Measurements from ENCODE around the gene RHOJ. TPM values are rescaled to one million over a fixed set of nuclear protein-coding genes. Genes with fewer than 3 reads are reported as not detected.

Gene RHOJ
- total and polyA plus RNA-seq, 10 of the 15 experiments (the other 5 are each of a cell fraction or from before 2014, with no cell fraction given), result not detected

DNA sequence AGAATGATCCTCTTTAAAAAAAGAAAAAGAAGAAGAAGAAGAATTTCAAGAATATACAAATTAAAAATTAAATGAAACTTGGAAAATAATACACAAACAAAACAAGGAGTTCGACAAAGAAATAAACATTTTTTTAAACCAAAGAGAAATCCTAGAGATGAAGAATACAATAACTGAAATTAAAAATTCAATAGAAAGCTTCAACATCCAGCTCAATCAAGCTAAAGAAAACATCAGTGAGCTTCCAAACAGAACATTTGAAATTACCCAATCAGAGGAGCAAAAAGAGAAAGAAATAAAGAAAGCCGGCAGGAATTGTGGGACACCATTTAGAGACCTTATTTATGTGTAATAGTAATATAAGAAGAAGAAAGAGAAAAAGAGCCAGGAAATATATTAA is 37.2 kb upstream of the RHOJ start:
- H2AFZ ChIP-seq (ENCODE audit: control insufficient read depth, low read depth, low read length), result no peak overlapping the region
- no peak overlapping the region for H3K4me3 ChIP-seq
- H3K4me1 ChIP-seq (ENCODE audit: control insufficient read depth, insufficient read depth, low read length), result no peaks in the 10 kb centered on the region
- H3K9ac ChIP-seq (ENCODE audit: control insufficient read depth, insufficient read depth, low read length), result no peak overlapping the region
- TF ChIP-seq SIN3A (IDR thresholded peaks at IDR 0.05; ENCODE audit: low read depth, low read length) (no peak), ZNF274 (IDR thresholded peaks at IDR 0.05; ENCODE audit: insufficient read depth, insufficient read length) (no peak), IRF4 (IDR thresholded peaks at IDR 0.05; ENCODE audit: low read depth, low read length) (no peak), MTA2 (IDR thresholded peaks at IDR 0.05; ENCODE audit: low read depth) (no peak), IRF5 (IDR thresholded peaks at IDR 0.05; ENCODE audit: borderline replicate concordance) (no peak), CEBPZ (IDR thresholded peaks at IDR 0.05; ENCODE audit: low read depth, low read length) (no peak), TBL1XR1 (IDR thresholded peaks at IDR 0.05; ENCODE audit: low read depth, low read length) (no peak), SIX5 (IDR thresholded peaks at IDR 0.05; ENCODE audit: low read depth, low read length, severe bottlenecking) (no peak)
- TF ChIP-seq, protein P1, sequence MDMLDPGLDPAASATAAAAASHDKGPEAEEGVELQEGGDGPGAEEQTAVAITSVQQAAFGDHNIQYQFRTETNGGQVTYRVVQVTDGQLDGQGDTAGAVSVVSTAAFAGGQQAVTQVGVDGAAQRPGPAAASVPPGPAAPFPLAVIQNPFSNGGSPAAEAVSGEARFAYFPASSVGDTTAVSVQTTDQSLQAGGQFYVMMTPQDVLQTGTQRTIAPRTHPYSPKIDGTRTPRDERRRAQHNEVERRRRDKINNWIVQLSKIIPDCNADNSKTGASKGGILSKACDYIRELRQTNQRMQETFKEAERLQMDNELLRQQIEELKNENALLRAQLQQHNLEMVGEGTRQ (IDR thresholded peaks at IDR 0.05; ENCODE audit: borderline replicate concordance, low read depth, low read length), result no peak
- ChIA-PET RAD21 (ENCODE audit: unreplicated experiment) (no interaction called here), POLR2A (no interaction called here), SMC1A (ENCODE audit: uncharacterized antibody, unreplicated experiment) (no interaction called here), CTCF (no interaction called here)
- H3K9me3 ChIP-seq (replicated peaks; ENCODE audit: control insufficient read depth, insufficient read depth, low read length), result no peaks in the 10 kb centered on the region
- H3K79me2 ChIP-seq (ENCODE audit: control insufficient read depth, insufficient read depth, low read length), result no peaks in the 10 kb centered on the region
- no TSS peak for BruUV-seq (replicated peaks)
- no peak for FAIRE-seq
- no peak for ATAC-seq
- H3K27me3 ChIP-seq (replicated peaks in 1 of 2; ENCODE audit: control insufficient read depth in 2 of 2, insufficient read depth in 2 of 2, low read length in 1 of 2), result no peaks in the 10 kb centered on the region
- 72% methylated on average over 2 of the region's 2 CpGs for WGBS (ENCODE audit: insufficient coverage, insufficient replicate concordance, low lambda C conversion rate, missing lambda C conversion rate)
- no peak for DNase-seq (ENCODE audit: low read depth, low spot score)
- H3K36me3 ChIP-seq (ENCODE audit: control insufficient read depth in 2 of 2, insufficient read depth in 2 of 2, low read length in 1 of 2), result no peaks in the 10 kb centered on the region
- no peak overlapping the region for H3K4me2 ChIP-seq (ENCODE audit: control insufficient read depth, insufficient read depth)
- intact Hi-C loops (cut with micrococcal nuclease; ENCODE audit: unreplicated experiment) (no loop called here), in situ Hi-C loops (cut with MboI) (no loop called here)
- no peaks in the 10 kb centered on the region for H4K20me1 ChIP-seq (ENCODE audit: control insufficient read depth, insufficient read depth)
- no peak overlapping the region for H3K27ac ChIP-seq (ENCODE audit: control insufficient read depth, insufficient read depth)
